Kidney (tissue), 14 donors: ENCODE results near the gene HSFX3. TPM values are rescaled to one million over a fixed set of nuclear protein-coding genes. Genes with fewer than 3 reads are reported as not detected.
"Not testable (repeated sequence)": the region's sequence is repeated elsewhere in the genome, so short reads cannot be mapped to it uniquely, and the experiment has no call there.

Source experiments
- DNase-seq, 5 donors: peaks; one replicate each; pipeline ENCODE4 v3.0.0-alpha.2; 2013 to 2020
- FAIRE-seq: peaks from 2 replicates; lab custom pipeline; 2012; peaks lifted over from hg19 to GRCh38; lab: Jason Lieb, UNC
- H3K27ac ChIP-seq, 2 donors: one replicate each; pipeline ENCODE4 v1.7.0; 2013; ENCODE audit warnings: low read depth in 2 of 2, low read length in 2 of 2, inconsistent platforms in 1 of 2
- H3K27me3 ChIP-seq: one replicate; pipeline ENCODE4 v1.7.1; 2013; ENCODE audit warnings: low read length, inconsistent platforms; ENCODE audit not compliant: control insufficient read depth, insufficient read depth
- H3K36me3 ChIP-seq, 3 donors: one replicate each; pipeline versions ENCODE4 v1.7.0 to v1.7.1; 2013; ENCODE audit warnings: low read length in 3 of 3, control low read depth in 1 of 3, inconsistent platforms in 1 of 3; ENCODE audit not compliant: insufficient read depth in 3 of 3, control insufficient read depth in 2 of 3
- H3K4me1 ChIP-seq, 3 donors: one replicate each; pipeline versions ENCODE4 v1.7.0 to v1.7.1; 2013; ENCODE audit warnings: low read length in 3 of 3, inconsistent platforms in 1 of 3, low read depth in 1 of 3; ENCODE audit not compliant: control insufficient read depth in 2 of 3, insufficient read depth in 2 of 3
- H3K4me3 ChIP-seq, 3 donors: one replicate each; pipeline versions ENCODE4 v1.7.0 to v1.8.1; 2013; ENCODE audit warnings: low read length in 3 of 3, control low read depth in 1 of 3, inconsistent platforms in 1 of 3
- H3K9ac ChIP-seq, 3 donors: one replicate each; pipeline versions ENCODE4 v1.7.0 to v1.7.1; 2013; ENCODE audit warnings: low read length in 3 of 3, control low read depth in 1 of 3, inconsistent platforms in 1 of 3
- H3K9me3 ChIP-seq, 3 donors: one replicate each; pipeline versions ENCODE4 v1.7.0 to v1.7.1; 2013; ENCODE audit warnings: low read length in 3 of 3, control low read depth in 1 of 3, inconsistent platforms in 1 of 3; ENCODE audit not compliant: control insufficient read depth in 2 of 3, insufficient read depth in 1 of 3
- CTCF ChIP-seq: IDR thresholded peaks from 3 replicates; pipeline ENCODE4 v1.5.1; 2012; ENCODE audit warnings: mild to moderate bottlenecking, moderate library complexity, borderline replicate concordance; ENCODE audit not compliant: insufficient read depth; ENCODE audit errors: extremely low read depth
- intact Hi-C: fragments of 100-400 bp; cut with DNase I; formaldehyde crosslinking; loops from one replicate; pipeline ENCODE4 v1.11.1; 2022
- polyA plus RNA-seq: library from polyadenylated mRNA; stranded (reverse); fragments of 350-450 nt; fragmentation: Illumina TruSeq; extraction: RNeasy Lipid Tissue Mini Kit (QIAGEN cat#74804); gene quantifications from one replicate; pipeline ENCODE4 v1.2.3, GENCODE V29; 2014; ENCODE audit warnings: low read depth, low replicate concordance; ENCODE audit not compliant: insufficient read depth
- total RNA-seq: library from RNA; stranded (reverse); fragmentation: NEBNext Ultra II Directional; extraction: Animal tissue kit (Norgen Biotek cat#: 25700); gene quantifications from one replicate; pipeline ENCODE4 v1.2.1, GENCODE V29; 2021
- donor health status: control.
- donor health status: control.
- donor health status: control.
- donor health status: control.
- donor health status: control.
- donor health status: DM: yes; HTN: yes; CAD: no.
- donor health status: Normal renal cell carcinoma (clear cell type).

HSFX3 gene
- total and polyA plus RNA-seq, 2 donors from 2014 or later, result not detected

GRCh38 chrX:149550454-149550853 lies 730 bp upstream of the HSFX3 start:
- H3K9ac ChIP-seq, H3K4me1 ChIP-seq, H3K4me3 ChIP-seq, H3K27ac ChIP-seq, H3K27me3 ChIP-seq, H3K36me3 ChIP-seq, FAIRE-seq, DNase-seq, H3K9me3 ChIP-seq, intact Hi-C loops: not testable (repeated sequence)

- DNase-seq, H3K9me3 ChIP-seq, H3K27ac ChIP-seq, H3K9ac ChIP-seq, H3K4me1 ChIP-seq, intact Hi-C loops, H3K36me3 ChIP-seq, H3K27me3 ChIP-seq, H3K4me3 ChIP-seq, FAIRE-seq: not testable (repeated sequence)
These were observed 1.9 kb downstream of the HSFX3 start for GRCh38 chrX:149547782-149548181.

GRCh38 chrX:149546962-149547361 lies 2.8 kb downstream of the HSFX3 start:
- H3K9me3 ChIP-seq, FAIRE-seq, H3K4me3 ChIP-seq, H3K9ac ChIP-seq, H3K4me1 ChIP-seq, intact Hi-C loops, DNase-seq, H3K36me3 ChIP-seq, H3K27me3 ChIP-seq, H3K27ac ChIP-seq: not testable (repeated sequence)

GRCh38 chrX:149545545-149546543 lies 3.9 kb downstream of the HSFX3 start:
- H3K4me3 ChIP-seq, FAIRE-seq, intact Hi-C loops, H3K9ac ChIP-seq, H3K4me1 ChIP-seq, H3K36me3 ChIP-seq, H3K27ac ChIP-seq, H3K9me3 ChIP-seq, H3K27me3 ChIP-seq: not testable (repeated sequence)
- peak in 1 of 5 donors; percentile 4 for DNase-seq

- Histone ChIP-seq H3K36me3 (no peaks in the 10 kb centered on the region), H3K27me3 (no peaks in the 10 kb centered on the region), H3K4me3 (peak overlapping the region; percentile 54 to 80 (median 68)), H3K9ac (peak overlapping the region; percentile 32 to 80 (median 55)), H3K27ac (peak overlapping the region; percentile 93 to 94), H3K9me3 (no peaks in the 10 kb centered on the region), H3K4me1 (peaks cover 0 to 7% (median 0%) of the 10 kb centered on the region in 3 donors)
- intact Hi-C loops, result no loop called here
- no peak for TF ChIP-seq CTCF
- no peak for FAIRE-seq
- peak in 1 of 5 donors; percentile 53 for DNase-seq
These were observed 8.1 kb downstream of the HSFX3 start for GRCh38 chrX:149541521-149542047.
